Endometrium (tissue), 2 donors: ENCODE data around the gene VASP.
A peak's percentile ranks its signal among the peaks of the same experiment; 100 is the strongest.
"Not testable (repeated sequence)": the region's sequence is repeated elsewhere in the genome, so short reads cannot be mapped to it uniquely, and the experiment has no call there.

Experiments used
- FAIRE-seq: peaks from 2 replicates; lab custom pipeline; 2012; peaks lifted over from hg19 to GRCh38; lab: Jason Lieb, UNC
- donor health status: control.
- donor health status: control.

The VASP gene

DNA sequence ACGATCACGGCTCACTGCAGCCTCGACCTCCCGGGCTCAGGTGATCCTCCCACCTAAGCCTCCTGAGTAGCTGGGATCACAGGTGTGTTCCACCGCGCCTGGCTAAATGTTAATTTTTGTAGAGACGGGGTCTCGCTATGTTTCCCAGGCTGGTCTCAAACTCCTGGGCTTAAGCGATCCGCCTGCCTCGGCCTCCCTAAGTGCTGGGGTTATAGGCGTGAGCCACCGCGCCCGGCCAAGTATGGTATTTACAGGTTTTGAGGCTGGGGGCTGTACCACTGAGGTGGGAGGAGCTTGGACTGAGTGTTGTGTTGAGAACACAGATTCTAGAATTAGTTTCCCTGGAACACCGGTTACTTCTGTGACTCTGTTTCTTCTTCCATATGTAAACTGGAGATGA lies 9.5 kb upstream of the VASP start:
- no peak for FAIRE-seq

DNA sequence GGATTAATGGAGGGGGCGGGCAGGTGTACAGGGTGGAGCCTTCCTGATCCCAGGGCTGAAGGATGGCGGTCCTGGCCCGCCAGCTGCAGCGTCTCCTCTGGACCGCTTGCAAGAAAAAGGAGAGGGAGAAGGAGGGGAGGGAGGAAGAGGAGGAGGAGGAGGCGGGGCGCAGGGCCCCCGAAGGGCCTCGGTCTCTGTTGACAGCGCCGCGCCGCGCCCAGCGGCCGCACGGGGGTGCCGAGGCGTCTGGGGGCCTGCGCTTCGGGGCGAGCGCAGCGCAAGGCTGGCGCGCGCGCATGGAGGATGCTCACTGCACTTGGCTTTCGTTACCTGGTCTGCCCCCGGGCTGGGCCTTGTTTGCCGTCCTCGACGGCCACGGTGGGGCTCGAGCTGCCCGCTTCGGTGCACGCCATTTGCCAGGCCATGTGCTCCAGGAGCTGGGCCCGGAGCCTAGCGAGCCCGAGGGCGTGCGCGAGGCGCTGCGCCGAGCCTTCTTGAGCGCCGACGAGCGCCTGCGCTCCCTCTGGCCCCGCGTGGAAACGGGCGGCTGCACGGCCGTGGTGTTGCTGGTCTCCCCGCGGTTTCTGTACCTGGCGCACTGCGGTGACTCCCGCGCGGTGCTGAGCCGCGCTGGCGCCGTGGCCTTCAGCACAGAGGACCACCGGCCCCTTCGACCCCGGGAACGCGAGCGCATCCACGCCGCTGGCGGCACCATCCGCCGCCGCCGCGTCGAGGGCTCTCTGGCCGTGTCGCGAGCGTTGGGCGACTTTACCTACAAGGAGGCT lies 8.7 kb upstream of the VASP start, which contains the start of gene PPM1N:
Gene PPM1N, plus strand, starts transcription at position 33 of the 785 bp plus-strand sequence. Its CDS starts 30 bp downstream, at position 63.
- no peak for FAIRE-seq

DNA sequence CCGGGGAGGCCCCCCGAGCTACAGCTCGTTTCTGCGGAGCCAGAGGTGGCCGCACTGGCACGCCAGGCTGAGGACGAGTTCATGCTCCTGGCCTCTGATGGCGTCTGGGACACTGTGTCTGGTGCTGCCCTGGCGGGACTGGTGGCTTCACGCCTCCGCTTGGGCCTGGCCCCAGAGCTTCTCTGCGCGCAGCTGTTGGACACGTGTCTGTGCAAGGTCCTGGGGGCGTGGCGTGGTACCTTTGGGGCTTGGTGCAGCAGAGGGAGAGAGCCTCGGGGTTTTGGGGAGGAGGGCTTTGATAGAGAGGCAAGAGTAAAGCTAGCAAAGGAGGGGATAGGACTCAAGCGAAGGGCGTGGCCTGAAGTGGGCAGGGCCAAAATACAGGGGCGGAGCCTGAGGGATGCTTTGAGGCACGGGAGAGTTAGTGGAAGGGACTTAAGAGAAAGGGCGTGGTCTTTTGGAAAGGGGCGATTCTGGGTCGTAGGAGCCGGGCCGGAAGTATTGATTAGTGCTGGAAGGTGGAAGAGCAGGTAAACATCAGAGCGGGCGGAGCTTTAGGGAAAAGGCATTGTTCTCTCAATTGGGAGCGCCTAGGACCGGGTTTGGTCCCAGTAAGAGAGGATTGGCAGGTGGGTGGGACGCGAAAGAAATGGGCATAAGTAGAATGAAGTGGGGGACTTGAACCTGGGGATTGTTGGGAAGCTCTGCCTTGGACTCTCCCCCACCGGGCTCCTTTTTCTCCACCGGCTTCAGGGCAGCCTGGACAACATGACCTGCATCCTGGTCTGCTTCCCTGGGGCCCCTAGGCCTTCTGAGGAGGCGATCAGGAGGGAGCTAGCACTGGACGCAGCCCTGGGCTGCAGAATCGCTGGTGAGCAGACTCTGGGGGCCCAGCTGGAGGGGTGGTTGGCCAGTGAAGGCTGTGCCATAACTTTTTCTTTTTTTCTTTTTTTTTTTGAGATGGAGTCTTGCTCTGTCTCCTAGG lies 7.8 kb upstream of the VASP start:
- FAIRE-seq: no peak

DNA sequence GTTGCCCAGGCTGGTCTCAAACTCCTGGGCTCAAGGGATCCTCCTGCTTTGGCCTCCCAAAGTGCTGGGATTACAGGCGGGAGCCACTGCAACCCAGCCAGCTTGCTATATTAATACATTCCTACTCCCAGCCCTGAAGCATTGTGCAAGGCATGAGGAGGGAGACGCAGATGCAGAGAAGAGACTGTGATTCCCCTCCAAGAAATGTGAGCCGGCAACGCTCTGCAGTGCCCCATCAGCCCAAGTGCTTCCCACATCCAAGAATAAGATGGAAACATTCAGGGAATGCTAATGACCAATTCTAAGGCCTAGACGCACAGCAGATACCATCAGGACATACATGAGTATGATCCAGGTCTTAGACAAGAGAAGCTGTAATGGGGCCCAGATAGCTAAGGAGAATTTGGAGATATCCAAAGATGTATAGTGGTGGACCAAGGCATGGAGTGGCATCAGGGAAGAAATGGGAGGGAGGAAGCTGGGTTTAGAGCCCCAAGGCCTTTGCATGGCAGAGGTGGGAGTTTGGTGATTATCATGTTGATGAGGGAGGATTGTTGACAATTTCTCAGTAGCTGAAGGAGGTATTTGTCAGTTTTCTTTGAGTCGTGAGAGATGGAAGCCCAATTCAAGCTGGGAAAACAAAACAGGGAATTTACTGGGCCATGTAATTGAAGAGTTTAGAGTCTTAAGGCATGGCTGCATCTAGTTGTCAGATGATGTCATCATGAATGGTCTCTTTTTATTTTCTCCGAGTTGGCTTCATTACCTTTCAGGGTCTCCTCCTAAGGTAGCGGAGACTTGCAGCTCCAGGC lies 6.2 kb upstream of the VASP start:
- no peak for FAIRE-seq

DNA sequence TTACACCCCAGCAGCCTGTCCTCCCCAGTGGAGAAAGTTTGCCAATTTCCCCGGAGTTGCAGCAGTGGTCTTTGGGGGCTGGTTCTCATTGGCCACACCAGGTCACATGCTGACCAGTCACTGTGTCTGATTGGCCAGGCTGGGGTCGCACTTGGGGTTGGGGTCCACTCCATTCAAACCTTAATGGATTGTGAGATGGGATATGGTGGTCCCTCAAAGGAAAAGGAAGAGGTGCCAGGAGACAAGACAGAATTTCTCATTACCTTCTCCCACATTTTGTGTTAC lies 5.6 kb upstream of the VASP start:
- FAIRE-seq: no peak

DNA sequence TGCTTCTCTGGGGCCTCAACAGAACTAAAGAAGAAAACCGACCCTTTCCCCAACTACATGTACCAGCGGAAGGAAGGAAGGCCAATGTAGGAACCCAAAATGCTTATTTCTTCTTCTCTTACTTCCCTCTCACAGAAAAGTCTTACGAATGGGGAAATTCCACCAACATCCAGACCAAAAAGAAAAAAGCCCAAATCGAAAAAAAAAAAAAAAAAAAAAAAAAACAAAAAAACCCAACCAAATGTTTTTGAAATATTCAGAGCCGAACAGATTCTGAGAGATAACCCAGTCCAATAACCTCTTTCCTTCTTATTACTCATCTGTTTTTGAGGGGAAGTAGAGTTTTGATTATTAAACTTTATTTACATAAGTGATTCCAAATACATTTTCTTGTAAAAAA lies 5.2 kb upstream of the VASP start:
- peak; percentile 55 for FAIRE-seq

DNA sequence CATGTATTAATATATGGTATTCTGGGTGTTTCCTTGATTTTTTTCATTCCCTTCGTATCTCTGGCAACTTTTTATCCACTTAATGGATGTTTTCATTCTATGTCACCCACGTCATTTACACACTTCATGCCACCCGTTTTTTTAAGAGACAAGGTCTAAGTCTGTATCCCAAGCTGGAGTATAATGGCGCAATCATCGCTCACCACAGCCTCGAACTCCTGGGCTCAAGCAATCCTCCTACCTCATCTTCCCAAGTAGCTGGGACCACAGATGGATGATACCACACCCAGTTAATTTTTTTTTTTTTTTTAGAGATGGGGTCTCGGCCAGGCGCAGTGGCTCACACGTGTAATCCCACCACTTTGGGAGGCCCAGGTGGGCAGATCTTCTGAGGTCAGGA lies 3.4 kb upstream of the VASP start:
- FAIRE-seq: no peak

DNA sequence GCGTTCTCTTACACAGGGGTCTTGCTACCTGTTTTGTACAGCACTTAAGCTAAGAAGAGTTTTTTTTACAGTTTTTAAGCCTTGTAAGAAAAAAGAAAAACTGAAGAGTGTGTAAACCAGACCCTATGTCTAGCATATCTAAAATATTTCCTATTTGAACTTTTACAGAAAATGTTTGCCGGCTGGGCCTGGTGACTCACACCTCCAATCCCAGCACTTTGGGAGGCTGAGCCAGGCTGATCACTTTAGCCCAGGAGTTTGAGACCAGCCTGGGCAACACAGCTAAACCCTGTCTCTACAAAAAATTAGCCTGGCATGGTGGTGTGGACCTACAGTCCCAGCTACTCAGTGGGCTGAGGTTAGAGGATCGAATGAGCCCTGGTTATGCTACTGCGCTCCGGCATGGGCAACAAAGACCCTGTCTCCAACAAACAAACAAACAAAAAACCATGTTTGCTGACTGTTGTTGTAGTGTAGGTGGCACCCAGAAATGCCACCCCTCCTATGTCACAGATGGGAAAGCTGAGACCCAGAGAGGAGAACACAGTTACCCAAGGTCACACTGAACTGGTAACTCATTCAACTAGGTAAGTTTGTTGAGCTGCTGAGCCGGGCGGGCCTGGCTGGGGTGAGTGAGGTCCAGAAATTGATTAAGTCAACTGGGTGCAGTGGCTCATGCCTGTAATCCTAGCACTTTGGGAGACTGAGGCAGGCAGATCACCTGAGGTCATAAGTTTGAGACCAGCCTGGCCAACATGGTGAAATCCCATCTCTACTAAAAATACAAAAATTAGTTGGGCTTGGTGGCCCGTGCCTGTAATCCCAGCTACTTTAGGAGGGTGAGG lies 1.9 kb upstream of the VASP start:
- no peak for FAIRE-seq

DNA sequence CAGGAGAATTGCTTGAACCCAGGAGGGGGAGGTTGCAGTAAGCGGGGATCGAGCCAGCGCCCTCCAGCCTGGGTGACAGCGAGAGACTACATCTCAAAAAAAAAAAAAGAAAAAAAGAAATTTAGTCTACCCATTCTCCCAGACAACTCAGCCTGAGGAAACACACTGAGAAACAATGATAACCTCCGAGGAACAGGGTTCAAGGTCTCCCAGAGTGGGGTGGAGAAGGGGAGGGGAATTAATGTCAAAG lies 1.4 kb upstream of the VASP start:
- FAIRE-seq: no peak

DNA sequence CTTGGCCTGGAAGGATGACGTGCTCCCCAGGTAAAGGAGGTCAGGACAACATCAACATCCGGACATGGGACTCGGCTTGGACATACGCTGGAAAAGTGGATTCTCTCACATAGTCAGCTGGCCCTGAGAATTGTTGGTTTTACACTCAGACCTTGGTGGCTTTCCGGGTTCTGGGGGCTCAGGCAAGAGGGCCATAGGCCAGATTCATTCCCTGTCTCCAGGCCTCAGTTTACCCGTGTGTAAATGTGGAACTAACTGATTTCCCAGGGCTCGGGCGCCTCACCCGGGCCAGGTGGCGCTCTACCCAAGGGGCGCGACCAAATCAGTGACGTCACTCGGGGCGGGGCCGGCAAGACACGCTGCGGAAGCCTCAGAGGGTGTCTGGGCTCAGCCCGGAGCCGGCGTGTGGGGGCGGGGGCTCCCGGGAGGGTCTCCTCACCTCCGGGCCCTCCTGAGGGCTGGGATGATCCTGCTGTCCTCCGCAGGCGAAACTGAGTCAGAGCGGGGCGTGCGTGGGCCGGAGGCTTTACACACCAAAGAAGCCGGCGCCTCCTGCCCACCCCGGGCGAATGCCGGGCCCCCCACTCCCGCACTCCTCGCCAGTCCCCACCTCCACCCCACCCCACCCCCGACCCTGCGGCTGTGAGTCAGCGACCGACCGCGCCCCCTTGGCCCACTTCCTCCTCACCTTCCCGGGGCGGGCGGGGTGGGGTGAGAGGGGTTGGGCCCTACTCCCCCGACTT lies 862 bp upstream of the VASP start:
- no peak for FAIRE-seq

DNA sequence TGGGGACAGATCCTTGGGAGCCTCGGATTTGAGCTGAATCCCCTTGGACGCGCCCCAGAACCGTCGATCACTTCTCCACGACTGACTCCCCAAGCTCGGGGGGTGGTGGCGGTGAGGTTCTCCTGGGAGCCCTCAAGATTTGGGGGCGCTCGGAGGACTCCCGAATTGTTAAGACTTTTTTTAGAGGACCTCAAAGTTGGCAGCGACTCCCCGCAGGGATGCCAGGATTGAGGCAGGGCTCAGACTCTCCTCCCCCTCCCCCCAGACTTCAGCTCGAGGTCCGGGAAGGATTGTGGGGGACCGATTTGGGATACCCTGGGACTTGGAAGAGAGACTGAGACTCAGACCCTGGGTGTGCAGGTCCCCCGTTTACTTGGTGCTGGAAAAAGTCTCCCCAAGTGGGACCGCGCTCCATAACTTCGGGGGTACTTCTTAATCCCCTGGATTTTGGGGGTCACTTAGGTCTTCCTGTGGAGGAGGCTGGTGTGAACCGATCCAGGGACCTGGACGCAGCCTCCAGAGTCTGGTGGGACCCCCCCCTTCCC lies 665 bp downstream of the VASP start:
- FAIRE-seq: no peak

DNA sequence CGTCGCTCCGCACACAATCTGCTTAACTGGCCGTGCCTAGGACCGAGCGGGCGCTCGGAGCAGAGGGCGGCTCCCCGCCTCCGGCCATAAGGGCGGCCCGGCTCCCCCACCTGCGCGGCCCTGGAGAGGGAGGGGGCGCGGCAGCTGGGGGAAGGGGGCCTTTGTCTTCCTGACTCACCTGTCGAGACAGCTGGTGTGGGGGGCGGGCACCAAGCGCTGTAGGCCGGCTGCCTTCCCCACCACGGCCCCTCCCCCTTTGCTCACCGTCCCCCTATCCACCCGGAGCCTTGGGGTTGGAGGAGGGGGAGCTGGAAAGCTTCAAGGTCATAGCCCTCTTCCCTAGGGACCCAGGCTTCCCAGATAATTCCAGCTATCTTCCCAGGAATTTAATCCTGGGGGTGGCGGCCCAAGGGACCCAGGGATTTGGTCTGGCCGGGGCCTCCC lies 1.2 kb downstream of the VASP start:
- no peak for FAIRE-seq

DNA sequence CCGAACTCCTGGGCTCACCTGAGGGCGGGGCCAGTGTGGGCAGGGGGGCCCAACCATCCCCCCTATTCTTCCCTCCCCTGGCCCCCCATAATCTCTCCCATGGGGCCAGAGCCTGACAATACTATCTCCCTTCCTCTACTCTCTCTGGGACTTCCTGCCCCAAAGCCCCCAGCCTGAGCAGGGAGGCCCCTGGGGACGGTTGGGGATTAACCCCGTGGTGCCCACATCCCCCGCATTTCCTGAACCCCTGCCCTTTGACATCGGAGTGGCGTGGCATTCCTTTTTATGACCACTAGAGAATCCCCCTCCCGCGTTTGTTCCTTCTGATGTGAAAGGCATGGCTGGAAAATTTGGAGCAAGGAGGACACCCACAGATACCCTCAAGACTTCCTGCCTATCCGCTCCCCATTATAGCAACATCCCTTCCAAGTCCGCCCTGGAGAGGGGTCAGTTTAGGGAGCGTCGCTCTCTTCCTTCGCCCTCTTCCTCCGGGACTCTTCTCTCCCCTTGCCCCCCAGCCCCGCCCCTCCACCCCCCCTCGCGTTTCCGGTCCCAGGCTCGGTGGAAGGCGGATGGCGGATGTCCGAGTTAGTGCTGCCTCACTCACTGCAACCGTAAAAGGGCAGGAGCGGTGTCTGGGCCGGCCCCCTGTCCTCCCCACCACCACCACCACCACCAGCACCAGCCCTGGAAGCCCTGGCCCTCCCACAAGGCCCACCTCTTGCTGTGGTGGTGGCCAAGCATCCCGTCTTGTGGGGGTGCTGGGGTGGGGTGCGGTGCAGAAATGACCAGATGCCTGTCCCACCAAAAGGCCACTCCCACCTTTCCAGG lies 1.8 kb downstream of the VASP start:
- FAIRE-seq: no peak

DNA sequence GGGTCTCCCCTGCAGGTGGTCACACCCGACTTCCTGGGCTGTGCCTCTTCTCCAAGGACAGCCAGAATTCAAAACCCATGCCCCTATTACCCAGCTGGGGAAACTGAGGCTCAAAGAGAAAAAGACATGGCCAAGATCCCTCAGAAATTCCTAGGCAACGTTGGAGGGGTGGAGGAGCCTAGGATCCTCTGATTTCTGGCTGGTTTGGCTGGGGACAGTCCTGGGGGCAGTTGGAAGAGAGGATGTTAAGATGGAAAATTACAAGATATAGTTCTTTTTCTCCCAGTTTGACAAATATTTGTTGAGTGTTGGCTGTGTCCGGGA lies 2.4 kb downstream of the VASP start:
- no peak for FAIRE-seq

DNA sequence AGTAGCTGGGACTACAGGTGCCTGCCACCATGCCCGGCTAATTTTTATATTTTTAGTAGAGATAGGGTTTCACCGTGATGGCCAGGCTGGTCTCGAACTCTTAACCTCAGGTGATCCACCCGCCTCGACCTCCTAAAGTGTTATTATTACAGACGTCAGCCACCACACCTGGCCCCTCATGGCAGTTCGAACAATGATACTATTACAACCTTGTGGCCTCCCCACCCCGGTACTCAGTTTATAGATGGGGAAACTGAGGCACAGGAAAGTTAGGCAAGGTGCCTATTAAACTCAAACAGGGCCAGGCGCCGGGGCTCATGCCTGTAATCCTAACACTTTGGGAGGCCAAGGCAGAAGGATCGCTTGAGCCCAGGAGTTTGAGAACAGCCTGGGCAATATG lies 3.1 kb downstream of the VASP start:
- FAIRE-seq: not testable (repeated sequence)

DNA sequence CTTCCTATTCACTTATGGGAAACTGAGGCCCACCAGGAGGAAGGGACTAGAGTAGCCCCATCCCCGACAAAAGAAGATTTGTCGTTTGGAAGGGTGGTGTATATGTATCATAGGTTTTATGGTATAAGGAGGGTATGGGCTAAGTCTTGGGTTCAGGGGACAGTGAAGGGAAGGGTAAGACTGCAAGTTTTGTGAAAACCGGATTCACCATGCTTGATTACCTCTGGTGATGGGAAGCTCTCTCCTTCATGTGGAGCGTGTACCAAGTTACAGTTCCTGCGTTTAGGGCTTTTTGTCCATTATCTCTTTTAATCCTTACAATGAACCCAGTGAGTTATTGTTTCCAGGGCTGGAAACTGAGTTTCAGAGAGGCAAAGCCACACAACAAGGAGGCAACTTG lies 3.8 kb downstream of the VASP start:
- no peak for FAIRE-seq

DNA sequence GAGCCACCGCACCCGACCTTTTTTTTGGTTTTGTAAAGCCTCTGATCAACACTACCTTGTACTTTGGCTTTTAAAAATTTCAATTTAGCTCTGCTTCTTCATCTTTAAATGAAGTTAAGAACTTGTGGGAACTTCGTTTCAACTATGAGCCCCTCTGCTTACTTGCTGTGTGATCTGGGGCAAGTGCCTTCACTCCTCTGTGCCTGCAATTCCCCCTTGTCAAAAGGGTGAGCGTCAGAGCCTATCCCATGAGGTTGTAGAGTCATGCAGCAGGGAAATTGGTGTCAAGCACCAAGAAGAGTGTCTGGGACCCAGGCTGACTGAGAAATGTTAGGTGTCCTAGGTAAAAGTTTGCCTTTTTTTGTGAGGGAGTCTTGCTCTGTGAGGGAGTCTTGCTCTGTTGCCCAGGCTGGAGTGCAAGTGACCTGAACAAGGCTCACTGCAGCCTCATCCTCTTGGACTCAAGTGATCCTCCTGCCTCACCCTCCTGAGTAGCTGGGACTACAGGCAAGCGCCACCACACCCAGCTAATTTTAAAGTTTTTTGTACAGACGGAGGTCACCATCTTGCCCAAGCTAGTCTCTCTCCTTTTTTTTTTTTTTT lies 5.7 kb downstream of the VASP start:
- FAIRE-seq: no peak

DNA sequence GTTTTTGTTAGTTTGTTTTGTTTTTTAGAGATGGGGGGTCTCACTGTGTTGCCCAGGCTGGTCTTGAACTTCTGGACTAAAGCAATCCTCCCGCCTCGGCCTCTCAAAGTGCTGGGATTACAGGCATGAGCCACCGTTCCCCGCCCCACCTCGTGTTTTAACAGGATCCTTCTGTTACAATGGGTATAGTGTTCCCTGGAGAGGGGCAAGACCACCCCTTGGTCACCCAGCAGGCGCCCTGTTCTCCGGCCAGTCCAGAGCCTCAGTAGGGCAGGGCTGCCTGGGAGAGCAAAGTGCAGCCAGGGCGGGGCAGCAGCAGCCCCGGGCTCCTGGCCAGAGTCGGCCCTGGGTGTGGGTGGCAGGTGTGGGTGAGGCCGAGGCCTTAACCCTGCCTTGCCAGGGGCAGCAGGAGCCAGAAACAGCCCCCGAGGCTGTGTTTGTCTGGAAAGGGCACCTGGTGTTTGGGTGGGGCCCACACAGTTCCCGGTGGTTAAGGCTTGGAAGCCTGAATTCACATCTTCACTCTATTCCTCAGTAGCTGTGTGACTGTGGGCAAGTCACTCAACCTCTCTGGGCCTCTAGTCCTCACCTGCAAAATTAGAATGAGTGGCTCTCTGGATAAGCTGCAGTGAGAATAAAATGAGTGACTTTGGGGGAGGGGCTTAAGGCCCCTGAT lies 7.2 kb downstream of the VASP start:
- FAIRE-seq: no peak

DNA sequence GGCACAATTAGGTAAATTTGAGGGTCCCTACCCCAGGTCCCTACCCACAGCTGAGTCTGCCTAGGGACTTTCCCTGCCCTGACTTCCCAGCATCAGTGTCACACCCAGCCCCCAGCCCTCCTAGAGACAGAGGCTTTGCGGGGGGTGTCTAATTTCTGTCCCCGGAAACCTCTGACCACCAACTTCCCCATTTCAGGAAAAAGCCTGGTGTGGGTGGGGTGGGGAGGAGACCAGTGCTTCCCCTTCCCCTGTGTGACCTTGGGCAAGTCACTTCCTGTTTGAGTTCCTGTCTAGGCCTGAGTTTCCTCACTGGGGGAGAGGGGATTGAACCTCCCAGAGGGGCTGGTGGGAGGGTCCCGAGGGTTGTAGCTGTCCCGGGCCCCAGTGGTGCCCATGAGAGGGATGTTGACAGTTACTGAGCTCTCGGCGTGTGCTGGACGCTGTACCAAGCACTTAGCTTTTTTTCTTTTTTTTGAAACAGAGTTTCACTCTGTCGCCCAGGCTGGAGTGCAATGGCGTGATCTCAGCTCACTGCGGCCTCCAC lies 7.9 kb downstream of the VASP start:
- FAIRE-seq: no peak
